ENCODE results near the gene PSIP1. TPM values are rescaled to one million over a fixed set of nuclear protein-coding genes. Genes with fewer than 3 reads are reported as not detected.
"Not testable (repeated sequence)": the region's sequence is repeated elsewhere in the genome, so short reads cannot be mapped to it uniquely, and the experiment has no call there.

The PSIP1 gene
- total RNA-seq, 1 experiment from 2014 or later, result 57.8 TPM

DNA sequence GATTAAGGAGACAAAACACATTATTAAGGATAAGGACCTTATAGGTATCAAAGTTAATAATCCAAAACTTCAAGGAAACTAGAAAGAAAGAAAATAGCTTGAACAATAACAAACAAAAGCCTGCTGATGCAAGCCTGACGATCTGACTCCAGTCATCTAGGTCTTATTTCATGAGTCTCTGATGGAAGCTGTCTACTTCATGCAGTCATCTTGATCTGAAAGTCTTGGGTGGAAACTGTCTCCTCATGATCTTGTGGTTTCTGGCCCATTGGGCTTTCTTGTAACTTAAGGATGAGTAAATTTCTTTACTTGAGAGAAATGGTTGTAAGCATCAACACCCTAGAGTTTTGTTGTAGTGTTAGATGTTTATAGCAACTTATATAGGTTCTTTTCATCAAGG lies 20.6 kb upstream of the PSIP1 start:
- BruUV-seq (replicated peaks), result no TSS peak
- Mint-ChIP-seq H3K27me3 (ENCODE audit: insufficient read depth, unreplicated experiment) (no peaks in the 10 kb centered on the region), H3K9me3 (ENCODE audit: unreplicated experiment) (no peaks in the 10 kb centered on the region), H3K36me3 (ENCODE audit: insufficient read depth, unreplicated experiment) (no peaks in the 10 kb centered on the region), H3K27ac (ENCODE audit: low read depth, unreplicated experiment) (no peak overlapping the region), H3K4me1 (ENCODE audit: insufficient read depth, unreplicated experiment) (no peaks in the 10 kb centered on the region), H3K4me3 (ENCODE audit: unreplicated experiment) (no peak overlapping the region)
- TF ChIP-seq, protein P1, sequence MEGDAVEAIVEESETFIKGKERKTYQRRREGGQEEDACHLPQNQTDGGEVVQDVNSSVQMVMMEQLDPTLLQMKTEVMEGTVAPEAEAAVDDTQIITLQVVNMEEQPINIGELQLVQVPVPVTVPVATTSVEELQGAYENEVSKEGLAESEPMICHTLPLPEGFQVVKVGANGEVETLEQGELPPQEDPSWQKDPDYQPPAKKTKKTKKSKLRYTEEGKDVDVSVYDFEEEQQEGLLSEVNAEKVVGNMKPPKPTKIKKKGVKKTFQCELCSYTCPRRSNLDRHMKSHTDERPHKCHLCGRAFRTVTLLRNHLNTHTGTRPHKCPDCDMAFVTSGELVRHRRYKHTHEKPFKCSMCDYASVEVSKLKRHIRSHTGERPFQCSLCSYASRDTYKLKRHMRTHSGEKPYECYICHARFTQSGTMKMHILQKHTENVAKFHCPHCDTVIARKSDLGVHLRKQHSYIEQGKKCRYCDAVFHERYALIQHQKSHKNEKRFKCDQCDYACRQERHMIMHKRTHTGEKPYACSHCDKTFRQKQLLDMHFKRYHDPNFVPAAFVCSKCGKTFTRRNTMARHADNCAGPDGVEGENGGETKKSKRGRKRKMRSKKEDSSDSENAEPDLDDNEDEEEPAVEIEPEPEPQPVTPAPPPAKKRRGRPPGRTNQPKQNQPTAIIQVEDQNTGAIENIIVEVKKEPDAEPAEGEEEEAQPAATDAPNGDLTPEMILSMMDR (IDR thresholded peaks at IDR 0.05; ENCODE audit: unreplicated experiment), result no peak
- ChIA-PET CTCF (interaction anchor here (0.6 to 0.7 kb wide), 2 partner anchors 15 to 103 kb away, joined by 3 to 4 read pairs; no protein-coding TSS in a partner anchor), POLR2A (interaction anchor here (0.7 kb wide), 1 partner anchor 1988 kb away, joined by 4 read pairs; no protein-coding TSS in a partner anchor)
- DNase-seq (ENCODE audit: unreplicated experiment), result no peak
- intact Hi-C loops (cut with micrococcal nuclease), result no loop called here

DNA sequence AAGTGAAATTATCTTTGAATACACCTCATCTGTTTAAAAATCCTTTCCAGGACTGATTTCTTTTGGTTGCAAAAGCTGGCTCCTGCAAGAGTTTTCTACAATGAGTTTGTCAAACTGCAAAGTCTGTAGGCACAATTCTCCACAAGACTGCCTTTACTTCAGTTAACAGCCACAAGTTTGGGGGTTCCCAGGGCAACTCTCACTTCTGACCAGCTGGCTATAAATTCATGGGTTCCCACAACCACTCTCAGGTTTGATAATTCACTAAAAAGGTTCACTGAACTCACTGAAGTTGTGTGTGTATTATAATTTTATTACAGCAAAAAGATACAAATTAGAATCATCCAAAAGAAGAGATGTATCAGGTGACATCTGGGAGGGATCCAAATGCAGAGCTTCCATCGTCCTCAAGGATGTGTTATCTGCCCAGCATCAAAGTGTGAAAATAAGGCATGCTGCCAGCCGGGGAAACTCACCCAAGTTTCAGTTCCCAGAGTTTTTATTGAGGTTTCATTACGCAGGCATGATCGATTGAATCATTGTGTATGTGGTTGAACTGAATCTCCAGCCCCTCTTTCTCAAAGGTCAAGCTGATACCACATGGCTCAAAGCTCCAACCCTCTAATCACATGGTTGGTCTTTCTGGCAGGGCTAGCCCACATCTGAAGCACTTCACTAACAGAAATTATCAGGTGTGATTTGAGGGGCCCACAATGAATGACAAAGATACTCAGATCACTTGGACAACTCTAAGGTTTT lies 19.0 kb upstream of the PSIP1 start:
- Mint-ChIP-seq H3K36me3 (ENCODE audit: insufficient read depth, unreplicated experiment) (no peaks in the 10 kb centered on the region), H3K27me3 (ENCODE audit: insufficient read depth, unreplicated experiment) (no peaks in the 10 kb centered on the region), H3K27ac (ENCODE audit: low read depth, unreplicated experiment) (no peak overlapping the region), H3K4me1 (ENCODE audit: insufficient read depth, unreplicated experiment) (no peaks in the 10 kb centered on the region), H3K4me3 (ENCODE audit: unreplicated experiment) (no peak overlapping the region), H3K9me3 (ENCODE audit: unreplicated experiment) (no peaks in the 10 kb centered on the region)
- TF ChIP-seq, protein P1 (IDR thresholded peaks at IDR 0.05; ENCODE audit: unreplicated experiment), result no peak
- ChIA-PET POLR2A (interaction anchor here (0.6 to 1.0 kb wide), 3 partner anchors 23 to 232 kb away, joined by 3 to 4 read pairs (median 3); partner anchors contain the start of gene CCDC171), CTCF (no interaction called here)
- BruUV-seq (replicated peaks), result no TSS peak
- no peak for DNase-seq (ENCODE audit: unreplicated experiment)
- intact Hi-C loops (cut with micrococcal nuclease), result no loop called here

GRCh38 chr9:15527035-15527434 lies 16.3 kb upstream of the PSIP1 start:
- DNase-seq (ENCODE audit: unreplicated experiment); H3K27ac Mint-ChIP-seq (ENCODE audit: low read depth, unreplicated experiment); CTCF ChIA-PET; H3K4me1 Mint-ChIP-seq (ENCODE audit: insufficient read depth, unreplicated experiment); intact Hi-C loops (cut with micrococcal nuclease); H3K9me3 Mint-ChIP-seq (ENCODE audit: unreplicated experiment); H3K36me3 Mint-ChIP-seq (ENCODE audit: insufficient read depth, unreplicated experiment); H3K27me3 Mint-ChIP-seq (ENCODE audit: insufficient read depth, unreplicated experiment); BruUV-seq (replicated peaks); POLR2A ChIA-PET; H3K4me3 Mint-ChIP-seq (ENCODE audit: unreplicated experiment): not testable (repeated sequence)

DNA sequence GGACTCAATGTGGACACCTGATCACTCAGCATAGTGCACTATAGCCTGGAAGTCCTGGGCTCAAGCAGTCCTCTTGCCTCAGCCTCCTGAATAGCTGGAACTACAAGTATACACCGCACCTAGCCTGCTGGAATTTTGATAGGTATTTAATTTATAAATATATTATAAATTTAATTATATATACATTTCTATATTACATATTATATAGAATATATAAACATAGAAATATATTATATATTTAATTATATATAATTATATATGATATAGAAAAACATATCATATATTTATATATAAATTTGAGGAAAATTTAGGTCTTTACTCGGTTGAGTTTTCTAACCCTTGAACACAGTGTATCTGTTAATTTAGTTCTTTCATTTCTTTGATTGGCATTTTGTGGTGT lies 15.2 kb upstream of the PSIP1 start:
- TF ChIP-seq, protein P1 (IDR thresholded peaks at IDR 0.05; ENCODE audit: unreplicated experiment), result no peak
- intact Hi-C loops (cut with micrococcal nuclease), result no loop called here
- ChIA-PET POLR2A (interaction anchor here (0.9 kb wide), 1 partner anchor 14 kb away, joined by 5 read pairs; no protein-coding TSS in a partner anchor), CTCF (no interaction called here)
- BruUV-seq (replicated peaks), result no TSS peak
- Mint-ChIP-seq H3K4me1 (ENCODE audit: insufficient read depth, unreplicated experiment) (no peaks in the 10 kb centered on the region), H3K27ac (ENCODE audit: low read depth, unreplicated experiment) (no peak overlapping the region), H3K4me3 (ENCODE audit: unreplicated experiment) (no peak overlapping the region), H3K36me3 (ENCODE audit: insufficient read depth, unreplicated experiment) (no peaks in the 10 kb centered on the region), H3K27me3 (ENCODE audit: insufficient read depth, unreplicated experiment) (no peaks in the 10 kb centered on the region), H3K9me3 (ENCODE audit: unreplicated experiment) (no peaks in the 10 kb centered on the region)
- DNase-seq (ENCODE audit: unreplicated experiment), result no peak
